HCT116 (cell line): ENCODE results near the gene SH2B3. TPM values are rescaled to one million over a fixed set of nuclear protein-coding genes. Genes with fewer than 3 reads are reported as not detected.

Experiments used
- ATAC-seq: fragments of 200-7000 bp; cut with Tn5 transposase; 2 replicates; pipeline ENCODE4 v1.9.1; 2020; ENCODE audit warnings: mild to moderate bottlenecking, moderate library complexity
- BruUV-seq: library from RNA; stranded (reverse); fragments of 400-500 nt; replicated peaks from 2 replicates; lab custom pipeline; 2021; lab: Mats Ljungman, UMichigan
- CTCF ChIA-PET: fragments of 300-600 bp; sonication (Branson Sonifier 250); formaldehyde crosslinking; loops from one replicate; lab custom pipeline; 2021; ENCODE audit warnings: antibody characterized with exemption; lab: Charles Lee
- POLR2A ChIA-PET: fragments of 300-600, 350-600 bp; sonication (Branson Sonifier 250); formaldehyde crosslinking; loops from one replicate; lab custom pipeline; 2021; ENCODE audit warnings: antibody characterized with exemption; lab: Charles Lee
- RAD21 ChIA-PET, 2 experiments: fragments of 300-600 bp; sonication (Branson Sonifier 250); formaldehyde crosslinking; loops; one replicate each; lab custom pipeline; 2023; ENCODE audit warnings: low total read pairs in 2 of 2; ENCODE audit not compliant: uncharacterized antibody in 2 of 2, unreplicated experiment in 2 of 2, low non-redundant PET in 1 of 2; lab: Charles Lee
- DNase-seq: peaks from one replicate; pipeline ENCODE4 v3.0.0-alpha.2; 2010; ENCODE audit warnings: low read depth, low spot score
- H2AFZ ChIP-seq: fragments of 200-600 bp; shearing (Covaris generic), sonication (generic); 2 replicates; pipeline ENCODE4 v1.6.1; 2017; ENCODE audit warnings: low read depth, mixed run types, mixed read lengths, antibody characterized with exemption, low read length; ENCODE audit not compliant: poor library complexity, severe bottlenecking
- H3K27ac ChIP-seq: 2 replicates; pipeline ENCODE4 v1.5.1; 2012; ENCODE audit warnings: low read depth, low read length
- H3K27me3 ChIP-seq: fragments of 200-600 bp; sonication (generic); 2 replicates; pipeline ENCODE4 v1.6.1; 2016; ENCODE audit warnings: mixed run types, low read length, mixed read lengths; ENCODE audit not compliant: insufficient read depth
- H3K36me3 ChIP-seq, 2 experiments: fragments of 200-500 bp in 1 of 2; fragments of 200-600 bp in 1 of 2; sonication (Bioruptor generic) in 1 of 2; sonication (generic) in 1 of 2; 2 replicates each; pipeline versions ENCODE4 v1.5.1 to v1.6.1; 2014 to 2016; ENCODE audit warnings: low read length in 2 of 2, inconsistent platforms in 1 of 2, mixed read lengths in 1 of 2, mixed run types in 1 of 2; ENCODE audit not compliant: insufficient read depth in 2 of 2, control insufficient read depth in 1 of 2
- H3K4me1 ChIP-seq, 2 experiments: fragments of 200-600 bp in 1 of 2; sonication (generic) in 1 of 2; 2 replicates each; pipeline versions ENCODE4 v1.5.1 to v1.6.1; 2012 to 2017; ENCODE audit warnings: low read length in 2 of 2, inconsistent platforms in 1 of 2, mild to moderate bottlenecking in 1 of 2, mixed read lengths in 1 of 2, mixed run types in 1 of 2, moderate library complexity in 1 of 2; ENCODE audit not compliant: insufficient read depth in 2 of 2, control insufficient read depth in 1 of 2
- H3K4me2 ChIP-seq: fragments of 200-600 bp; sonication (generic); 2 replicates; pipeline ENCODE4 v1.6.1; 2017; ENCODE audit warnings: mixed run types, low read length, mixed read lengths
- H3K4me3 ChIP-seq, 2 experiments: fragments of 200-600 bp in 1 of 2; sonication (generic) in 1 of 2; replicated peaks in 1 of 2; 2 replicates each; pipeline ENCODE4 v1.5.1; 2011 to 2016; ENCODE audit warnings: low read length in 2 of 2, control low read depth in 1 of 2, low read depth in 1 of 2, mild to moderate bottlenecking in 1 of 2, mixed read lengths in 1 of 2, mixed run types in 1 of 2
- H3K79me2 ChIP-seq: fragments of 200-600 bp; sonication (generic); 2 replicates; pipeline ENCODE4 v1.6.1; 2017; ENCODE audit warnings: mild to moderate bottlenecking, mixed run types, low read length, moderate library complexity, mixed read lengths; ENCODE audit not compliant: insufficient read depth
- H3K9ac ChIP-seq: fragments of 200-600 bp; sonication (generic); 2 replicates; pipeline ENCODE4 v1.6.1; 2016; ENCODE audit warnings: low read length, mixed read lengths
- H3K9me2 ChIP-seq: fragments of 200-600 bp; sonication (generic), shearing (Covaris generic); 2 replicates; pipeline ENCODE4 v1.6.1; 2017; ENCODE audit warnings: mixed run types, mild to moderate bottlenecking, moderate library complexity; ENCODE audit not compliant: insufficient read depth
- H3K9me3 ChIP-seq, 2 experiments: fragments of 200-500 bp in 1 of 2; fragments of 200-600 bp in 1 of 2; sonication (Bioruptor generic) in 1 of 2; sonication (generic) in 1 of 2; 2 replicates each; pipeline ENCODE4 v1.6.1; 2014 to 2017; ENCODE audit warnings: low read length in 2 of 2, mixed read lengths in 2 of 2, inconsistent platforms in 1 of 2, low read depth in 1 of 2, mild to moderate bottlenecking in 1 of 2, mixed run types in 1 of 2, moderate library complexity in 1 of 2; ENCODE audit not compliant: control insufficient read depth in 1 of 2, insufficient read depth in 1 of 2
- H4K20me1 ChIP-seq: fragments of 200-600 bp; sonication (generic), shearing (Covaris generic); 2 replicates; pipeline ENCODE4 v1.6.1; 2017; ENCODE audit warnings: mixed run types, mild to moderate bottlenecking, moderate library complexity; ENCODE audit not compliant: insufficient read depth
- CBX3 ChIP-seq: IDR thresholded peaks from 2 replicates; pipeline ENCODE4 v1.6.1; 2012; ENCODE audit warnings: low read depth
- ELF1 ChIP-seq: IDR thresholded peaks from 2 replicates; pipeline ENCODE4 v1.6.1; 2012; ENCODE audit warnings: low read depth, borderline replicate concordance
- EZH2 ChIP-seq: fragments of 200-600 bp; sonication (generic); IDR thresholded peaks from 2 replicates; pipeline ENCODE4 v1.6.1; 2017; ENCODE audit warnings: antibody characterized with exemption, mixed run types
- EZH2phosphoT487 ChIP-seq: fragments of 200-600 bp; IDR thresholded peaks from 2 replicates; pipeline ENCODE4 v1.6.1; 2018; ENCODE audit warnings: antibody characterized with exemption, borderline replicate concordance
- JUND ChIP-seq: IDR thresholded peaks from 2 replicates; pipeline ENCODE4 v1.6.1; 2012
- SRF ChIP-seq: IDR thresholded peaks from 2 replicates; pipeline ENCODE4 v1.6.1; 2012; ENCODE audit warnings: low read depth
- YY1 ChIP-seq: IDR thresholded peaks from 2 replicates; pipeline ENCODE4 v1.6.1; 2011; ENCODE audit warnings: low read length, low read depth, moderate library complexity, mild to moderate bottlenecking; ENCODE audit not compliant: insufficient replicate concordance; ENCODE audit errors: extremely low read depth
- intact Hi-C: fragments of 100-400 bp; cut with micrococcal nuclease; formaldehyde crosslinking; loops from 2 replicates; pipeline ENCODE4 v1.10.0; 2022
- total RNA-seq: library from RNA; stranded (reverse); gene quantifications from one replicate; pipeline ENCODE4 v1.2.1, GENCODE V29; 2021; ENCODE audit not compliant: unreplicated experiment
- TF ChIP-seq, protein P1 (sequence below), 3 experiments: fragments of 200-600 bp in 1 of 3; sonication (generic) in 1 of 3; IDR thresholded peaks in 2 of 3; conservative IDR thresholded peaks in 1 of 3; 2 replicates each; pipeline ENCODE4 v1.5.1; 2012 to 2017; ENCODE audit warnings: low read depth in 2 of 3, low read length in 2 of 3, antibody characterized with exemption in 1 of 3, borderline replicate concordance in 1 of 3, control low read depth in 1 of 3, mild to moderate bottlenecking in 1 of 3, mixed read lengths in 1 of 3, mixed run types in 1 of 3, moderate library complexity in 1 of 3; ENCODE audit not compliant: insufficient read depth in 1 of 3

The SH2B3 gene
- total RNA-seq, 1 experiment from 2014 or later, result 17.3 TPM

DNA sequence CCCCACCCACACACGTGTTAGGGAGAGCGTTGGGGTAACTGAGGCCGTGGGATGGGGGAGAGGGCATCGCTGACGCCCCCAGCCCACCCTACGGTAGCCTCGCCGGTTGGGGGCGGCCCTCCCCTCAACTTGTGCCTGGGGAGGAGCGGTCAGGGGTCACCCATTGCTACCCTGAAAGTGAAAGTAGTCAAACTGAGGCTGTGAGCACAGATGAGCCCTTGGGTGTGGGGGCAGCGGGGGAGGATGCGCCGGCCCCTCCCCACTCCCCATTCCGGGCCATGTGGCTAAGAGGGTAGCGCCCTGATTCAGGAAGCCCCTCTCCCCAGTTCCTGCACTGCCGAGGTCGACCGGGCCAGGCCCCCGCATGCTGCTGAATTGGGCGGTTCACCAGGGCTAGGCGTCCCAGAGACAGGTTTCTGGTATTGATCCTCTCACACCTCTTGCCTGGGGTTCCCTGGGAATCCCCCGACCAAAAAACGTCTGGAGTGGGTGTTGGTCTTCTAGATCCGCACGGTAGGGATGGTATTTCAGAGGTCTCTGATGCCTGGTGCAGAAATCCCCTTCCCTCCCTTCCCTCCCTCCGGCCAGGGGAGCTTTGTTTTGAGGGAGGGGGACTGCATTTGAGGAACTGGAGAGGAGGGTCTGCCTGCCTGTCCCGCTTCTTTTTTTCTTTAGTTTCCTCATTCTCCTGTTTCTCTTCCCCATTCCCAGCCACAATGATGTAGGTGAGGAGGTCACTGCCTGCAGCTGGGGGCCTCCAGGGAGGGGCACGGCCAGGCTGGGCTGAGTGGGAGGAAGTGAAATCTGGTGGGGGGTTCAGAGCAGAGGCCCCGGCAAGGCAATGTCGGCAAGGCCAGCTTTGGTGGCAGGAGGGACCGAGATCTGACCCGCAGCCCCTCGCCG lies 1.0 kb downstream of the SH2B3 start:
- Histone ChIP-seq H3K4me3 (peak overlapping the region; percentile 84 to 91), H3K27ac (peak overlapping the region; percentile 65), H4K20me1 (no peaks in the 10 kb centered on the region), H3K79me2 (peaks cover 39% of the 10 kb centered on the region), H3K9me2 (no peaks in the 10 kb centered on the region), H3K9me3 (no peaks in the 10 kb centered on the region), H3K27me3 (no peaks in the 10 kb centered on the region), H3K4me2 (peak overlapping the region; percentile 99), H2AFZ (no peak overlapping the region), H3K36me3 (no peaks in the 10 kb centered on the region), H3K4me1 (peaks cover 29 to 61% of the 10 kb centered on the region in 2 experiments), H3K9ac (peak overlapping the region; percentile 85)
- intact Hi-C loops, result no loop called here
- ChIA-PET RAD21 (no interaction called here), CTCF (no interaction called here), POLR2A (no interaction called here)
- TSS peak; percentile 46 for BruUV-seq
- DNase-seq (no peak), ATAC-seq (no peak)
- TF ChIP-seq CBX3 (no peak), EZH2phosphoT487 (no peak), EZH2 (no peak), YY1 (no peak), JUND (no peak), SRF (no peak), ELF1 (no peak)
- TF ChIP-seq, protein P1, sequence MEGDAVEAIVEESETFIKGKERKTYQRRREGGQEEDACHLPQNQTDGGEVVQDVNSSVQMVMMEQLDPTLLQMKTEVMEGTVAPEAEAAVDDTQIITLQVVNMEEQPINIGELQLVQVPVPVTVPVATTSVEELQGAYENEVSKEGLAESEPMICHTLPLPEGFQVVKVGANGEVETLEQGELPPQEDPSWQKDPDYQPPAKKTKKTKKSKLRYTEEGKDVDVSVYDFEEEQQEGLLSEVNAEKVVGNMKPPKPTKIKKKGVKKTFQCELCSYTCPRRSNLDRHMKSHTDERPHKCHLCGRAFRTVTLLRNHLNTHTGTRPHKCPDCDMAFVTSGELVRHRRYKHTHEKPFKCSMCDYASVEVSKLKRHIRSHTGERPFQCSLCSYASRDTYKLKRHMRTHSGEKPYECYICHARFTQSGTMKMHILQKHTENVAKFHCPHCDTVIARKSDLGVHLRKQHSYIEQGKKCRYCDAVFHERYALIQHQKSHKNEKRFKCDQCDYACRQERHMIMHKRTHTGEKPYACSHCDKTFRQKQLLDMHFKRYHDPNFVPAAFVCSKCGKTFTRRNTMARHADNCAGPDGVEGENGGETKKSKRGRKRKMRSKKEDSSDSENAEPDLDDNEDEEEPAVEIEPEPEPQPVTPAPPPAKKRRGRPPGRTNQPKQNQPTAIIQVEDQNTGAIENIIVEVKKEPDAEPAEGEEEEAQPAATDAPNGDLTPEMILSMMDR (IDR thresholded peaks at IDR 0.05 in 2 of 3, conservative IDR thresholded peaks at IDR 0.05 in 1 of 3; ENCODE audit: borderline replicate concordance in 1 of 3, insufficient read depth in 1 of 3, low read depth in 2 of 3, low read length in 2 of 3), result no peak
